Spinal cord (tissue), 10 donors: ENCODE measurements around the gene ELOVL7. TPM values are rescaled to one million over a fixed set of nuclear protein-coding genes. Genes with fewer than 3 reads are reported as not detected.
"Not testable (repeated sequence)": the region's sequence is repeated elsewhere in the genome, so short reads cannot be mapped to it uniquely, and the experiment has no call there.

Experiments used
- DNase-seq, 6 donors: peaks; one replicate each; pipeline versions ENCODE4 v3.0.0 to v3.0.0-alpha.2; 2013 to 2015; ENCODE audit warnings: low spot score in 6 of 6, low read depth in 4 of 6
- H3K27ac ChIP-seq: one replicate; pipeline ENCODE4 v1.5.1; 2013; ENCODE audit warnings: low read depth, low read length, control low read depth
- H3K27me3 ChIP-seq: one replicate; pipeline ENCODE4 v1.6.1; 2013; ENCODE audit warnings: low read length; ENCODE audit not compliant: control insufficient read depth, insufficient read depth
- H3K36me3 ChIP-seq: one replicate; pipeline ENCODE4 v1.6.1; 2013; ENCODE audit warnings: low read length; ENCODE audit not compliant: control insufficient read depth, insufficient read depth
- H3K4me1 ChIP-seq: one replicate; pipeline ENCODE4 v1.6.1; 2013; ENCODE audit warnings: low read length; ENCODE audit not compliant: control insufficient read depth, insufficient read depth
- H3K4me3 ChIP-seq: one replicate; pipeline ENCODE4 v1.5.1; 2013; ENCODE audit warnings: low read depth, low read length, control low read depth
- H3K9me3 ChIP-seq: one replicate; pipeline ENCODE4 v1.6.1; 2013; ENCODE audit warnings: low read length; ENCODE audit not compliant: control insufficient read depth, insufficient read depth
- WGBS: methylation state at CpG from one replicate; pipeline ENCODE4 v1.1.5; 2013; ENCODE audit warnings: missing lambda C conversion rate; ENCODE audit not compliant: insufficient coverage; 5-methylcytosine and 5-hydroxymethylcytosine counted together
- polyA plus RNA-seq, 2 donors: library from polyadenylated mRNA; unstranded; fragments of 120-200 nt; gene quantifications; one replicate each; pipeline ENCODE4 v1.2.1, GENCODE V29; 2013; ENCODE audit not compliant: insufficient read length in 2 of 2
- total RNA-seq, 2 donors: library from RNA; depleted of rRNA in 1 of 2; stranded (reverse); fragments of 120-200 nt in 1 of 2; fragments of >200 nt in 1 of 2; gene quantifications; one replicate each; pipeline versions ENCODE4 v1.2.3 to v1.2.4, GENCODE V29; 2013 to 2014
- donor health status: healthy.

ELOVL7 gene
- total and polyA plus RNA-seq, 4 donors = 3.9 to 20.5 (median 4.4) TPM

GRCh38 chr5:60727033-60727679, 116.9 kb downstream of the ELOVL7 start:
- H3K27me3 ChIP-seq = no peaks in the 10 kb centered on the region
- 89% methylated on average over 1 of the region's 1 CpG for WGBS
- H3K27ac ChIP-seq = no peak overlapping the region
- no peak overlapping the region for H3K4me3 ChIP-seq
- no peaks in the 10 kb centered on the region for H3K4me1 ChIP-seq
- no peaks in the 10 kb centered on the region for H3K36me3 ChIP-seq
- no peak for DNase-seq
- H3K9me3 ChIP-seq = no peaks in the 10 kb centered on the region

- Histone ChIP-seq H3K27ac (no peak overlapping the region), H3K4me1 (no peaks in the 10 kb centered on the region), H3K9me3 (no peaks in the 10 kb centered on the region), H3K4me3 (no peak overlapping the region), H3K27me3 (no peaks in the 10 kb centered on the region), H3K36me3 (no peaks in the 10 kb centered on the region)
- WGBS = no CpG with 5 or more reads among the region's 2 CpGs
- DNase-seq = no peak
Observed at GRCh38 chr5:60724126-60724525, 119.9 kb downstream of the ELOVL7 start.

GRCh38 chr5:60722416-60722815, 121.7 kb downstream of the ELOVL7 start:
- no peaks in the 10 kb centered on the region for H3K27me3 ChIP-seq
- H3K4me1 ChIP-seq = no peaks in the 10 kb centered on the region
- DNase-seq = no peak
- WGBS = 40% methylated on average over 1 of the region's 6 CpGs
- no peak overlapping the region for H3K4me3 ChIP-seq
- no peak overlapping the region for H3K27ac ChIP-seq
- H3K36me3 ChIP-seq = no peaks in the 10 kb centered on the region
- H3K9me3 ChIP-seq = no peaks in the 10 kb centered on the region

GRCh38 chr5:60719329-60719728, 124.7 kb downstream of the ELOVL7 start:
- Histone ChIP-seq H3K36me3 (no peaks in the 10 kb centered on the region), H3K4me3 (no peak overlapping the region), H3K27me3 (no peaks in the 10 kb centered on the region), H3K9me3 (no peaks in the 10 kb centered on the region), H3K4me1 (no peaks in the 10 kb centered on the region), H3K27ac (no peak overlapping the region)
- no peak for DNase-seq

GRCh38 chr5:60718166-60718892, 125.7 kb downstream of the ELOVL7 start:
- WGBS = 100% methylated on average over 2 of the region's 3 CpGs
- Histone ChIP-seq H3K36me3 (no peaks in the 10 kb centered on the region), H3K9me3 (no peaks in the 10 kb centered on the region), H3K4me1 (no peaks in the 10 kb centered on the region), H3K4me3 (no peak overlapping the region), H3K27ac (no peak overlapping the region), H3K27me3 (no peaks in the 10 kb centered on the region)
- no peak for DNase-seq

GRCh38 chr5:60715201-60715928, 128.7 kb downstream of the ELOVL7 start:
- 81% methylated on average over 3 of the region's 3 CpGs for WGBS
- H3K27ac ChIP-seq, DNase-seq, H3K36me3 ChIP-seq, H3K4me1 ChIP-seq, H3K27me3 ChIP-seq, H3K9me3 ChIP-seq, H3K4me3 ChIP-seq: not testable (repeated sequence)

- Histone ChIP-seq H3K27ac (no peak overlapping the region), H3K36me3 (no peaks in the 10 kb centered on the region), H3K4me3 (no peak overlapping the region), H3K27me3 (no peaks in the 10 kb centered on the region), H3K4me1 (no peaks in the 10 kb centered on the region), H3K9me3 (no peaks in the 10 kb centered on the region)
- WGBS = 96% methylated on average over 4 of the region's 5 CpGs
- DNase-seq = no peak
Observed at GRCh38 chr5:60712950-60713349, 131.1 kb downstream of the ELOVL7 start.

GRCh38 chr5:60711892-60712291, 132.2 kb downstream of the ELOVL7 start:
- not testable (repeated sequence) for H3K4me3 ChIP-seq, H3K9me3 ChIP-seq, DNase-seq, H3K27me3 ChIP-seq, H3K36me3 ChIP-seq, H3K4me1 ChIP-seq, H3K27ac ChIP-seq
- no CpG with 5 or more reads among the region's 3 CpGs for WGBS

GRCh38 chr5:60710362-60710761, 133.7 kb downstream of the ELOVL7 start:
- no peak overlapping the region for H3K27ac ChIP-seq
- WGBS = 79% methylated on average over 2 of the region's 3 CpGs
- H3K4me3 ChIP-seq = no peak overlapping the region
- DNase-seq = no peak
- H3K36me3 ChIP-seq = no peaks in the 10 kb centered on the region
- no peaks in the 10 kb centered on the region for H3K9me3 ChIP-seq
- H3K27me3 ChIP-seq = no peaks in the 10 kb centered on the region
- H3K4me1 ChIP-seq = no peaks in the 10 kb centered on the region

GRCh38 chr5:60705144-60705543, 138.9 kb downstream of the ELOVL7 start:
- no peak overlapping the region for H3K4me3 ChIP-seq
- no peaks in the 10 kb centered on the region for H3K9me3 ChIP-seq
- no peak for DNase-seq
- H3K27ac ChIP-seq = no peak overlapping the region
- peaks cover 3% of the 10 kb centered on the region for H3K4me1 ChIP-seq
- H3K36me3 ChIP-seq = no peaks in the 10 kb centered on the region
- H3K27me3 ChIP-seq = no peaks in the 10 kb centered on the region
